Transverse colon (tissue), 4 donors: Measurements from ENCODE around the gene AIFM2. TPM values are rescaled to one million over a fixed set of nuclear protein-coding genes. Genes with fewer than 3 reads are reported as not detected.

Source experiments
- DNase-seq: peaks from one replicate; pipeline ENCODE4 v3.0.0-alpha.2; 2019
- H3K27ac ChIP-seq, 4 donors: fragments of 200-600 bp; sonication (generic); 2 replicates each; pipeline ENCODE4 v1.5.1; 2016 to 2018; ENCODE audit warnings: inconsistent platforms in 4 of 4
- H3K27me3 ChIP-seq: fragments of 200-600 bp; sonication (generic); 2 replicates; pipeline ENCODE4 v1.5.1; 2017; ENCODE audit warnings: inconsistent platforms
- H3K36me3 ChIP-seq, 4 donors: fragments of 200-600 bp; sonication (generic); 2 replicates each; pipeline ENCODE4 v1.5.1; 2017 to 2019; ENCODE audit warnings: inconsistent platforms in 4 of 4
- H3K4me1 ChIP-seq, 4 donors: fragments of 200-600 bp; sonication (generic); 2 replicates each; pipeline ENCODE4 v1.5.1; 2017 to 2020; ENCODE audit warnings: inconsistent platforms in 4 of 4
- H3K4me3 ChIP-seq, 4 donors: fragments of 200-600 bp; sonication (generic); 1 replicate in 1 of 4; 2 replicates in 3 of 4; pipeline versions ENCODE4 v1.5.1 to v1.6.1; 2017 to 2019; ENCODE audit warnings: inconsistent platforms in 4 of 4
- H3K9me3 ChIP-seq, 2 donors: fragments of 200-600 bp; sonication (generic); 2 replicates each; pipeline ENCODE4 v1.5.1; 2017 to 2019; ENCODE audit warnings: inconsistent platforms in 2 of 2
- EP300 ChIP-seq: sonication (generic); formaldehyde crosslinking; IDR thresholded peaks from one replicate; pipeline ENCODE4 v1.6.1; 2017; ENCODE audit warnings: antibody characterized with exemption, low read depth
- POLR2A ChIP-seq: fragments of 450-650 bp; IDR thresholded peaks from one replicate; pipeline ENCODE4 v1.6.1; 2016; ENCODE audit warnings: antibody characterized with exemption, mild to moderate bottlenecking, moderate library complexity
- POLR2AphosphoS5 ChIP-seq, 3 donors: sonication (generic); formaldehyde crosslinking; IDR thresholded peaks; one replicate each; pipeline ENCODE4 v1.6.1; 2016; ENCODE audit warnings: antibody characterized with exemption in 3 of 3
- WGBS, 2 donors: methylation state at CpG; one replicate each; pipeline ENCODE4 v1.1.5; 2018; ENCODE audit warnings: low coverage in 1 of 2; 5-methylcytosine and 5-hydroxymethylcytosine counted together
- in situ Hi-C, 4 donors: fragments of 200-750 bp; cut with MboI; loops; one replicate each; pipeline versions ENCODE4 v1.15.0 to v1.15.1; 2017; ENCODE audit warnings: low sequenced_read_pairs in 3 of 4, low pct_ligation_motif_present in 1 of 4, low pct_unique_long_range_greater_than_20kb in 1 of 4
- intact Hi-C: fragments of 100-400 bp; cut with DNase I; formaldehyde crosslinking; loops from one replicate; pipeline ENCODE4 v1.15.1; 2023; ENCODE audit warnings: low total_unique reads
- total RNA-seq, 4 donors: library from RNA; depleted of rRNA; stranded (reverse); fragments of >200 nt; gene quantifications; one replicate each; pipeline ENCODE4 v1.1.0, GENCODE V29; 2016
- TF ChIP-seq, protein P1 (sequence below), 5 experiments: fragments of 200-600 bp in 3 of 5; fragments of 450-650 bp in 2 of 5; sonication (generic) in 3 of 5; IDR thresholded peaks; 1 replicate in 2 of 5; 2 replicates in 3 of 5; pipeline ENCODE4 v1.5.1; 2016 to 2017; ENCODE audit warnings: antibody characterized with exemption in 5 of 5, inconsistent platforms in 3 of 5, mild to moderate bottlenecking in 2 of 5, moderate library complexity in 1 of 5

Gene AIFM2
- total RNA-seq, 4 donors from 2014 or later = 3.8 to 27.0 (median 23.9) TPM

DNA sequence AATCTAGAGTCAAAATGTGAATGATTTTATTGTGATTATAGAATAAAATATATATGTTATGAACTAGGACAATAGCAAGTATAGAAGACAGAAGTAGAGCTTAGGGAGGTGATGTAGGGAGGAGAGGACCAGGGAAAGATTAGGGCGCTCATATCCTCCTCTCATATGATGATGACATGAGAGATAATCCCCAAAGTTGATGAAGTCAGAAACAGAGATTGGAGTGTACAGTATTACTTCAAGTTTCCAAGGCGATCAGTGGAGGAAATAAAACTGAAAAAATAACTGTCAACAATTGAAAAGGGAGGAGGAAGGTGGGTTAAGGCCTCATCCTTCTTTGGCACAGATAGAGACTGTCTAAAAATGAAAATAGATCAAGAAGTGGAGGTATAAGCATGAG, 65.0 kb downstream of the AIFM2 start:
- Histone ChIP-seq H3K4me3 (no peak overlapping the region), H3K27ac (no peak overlapping the region), H3K36me3 (no peaks in the 10 kb centered on the region), H3K4me1 (no peaks in the 10 kb centered on the region), H3K9me3 (no peaks in the 10 kb centered on the region), H3K27me3 (no peaks in the 10 kb centered on the region)
- 71 to 85% methylated on average over 2 of the region's 2 CpGs for WGBS, 2 donors
- intact Hi-C loops = no loop called here
- TF ChIP-seq POLR2A (no peak), POLR2AphosphoS5 (IDR thresholded peaks at IDR 0.05) (no peak), EP300 (no peak)
- TF ChIP-seq, protein P1, sequence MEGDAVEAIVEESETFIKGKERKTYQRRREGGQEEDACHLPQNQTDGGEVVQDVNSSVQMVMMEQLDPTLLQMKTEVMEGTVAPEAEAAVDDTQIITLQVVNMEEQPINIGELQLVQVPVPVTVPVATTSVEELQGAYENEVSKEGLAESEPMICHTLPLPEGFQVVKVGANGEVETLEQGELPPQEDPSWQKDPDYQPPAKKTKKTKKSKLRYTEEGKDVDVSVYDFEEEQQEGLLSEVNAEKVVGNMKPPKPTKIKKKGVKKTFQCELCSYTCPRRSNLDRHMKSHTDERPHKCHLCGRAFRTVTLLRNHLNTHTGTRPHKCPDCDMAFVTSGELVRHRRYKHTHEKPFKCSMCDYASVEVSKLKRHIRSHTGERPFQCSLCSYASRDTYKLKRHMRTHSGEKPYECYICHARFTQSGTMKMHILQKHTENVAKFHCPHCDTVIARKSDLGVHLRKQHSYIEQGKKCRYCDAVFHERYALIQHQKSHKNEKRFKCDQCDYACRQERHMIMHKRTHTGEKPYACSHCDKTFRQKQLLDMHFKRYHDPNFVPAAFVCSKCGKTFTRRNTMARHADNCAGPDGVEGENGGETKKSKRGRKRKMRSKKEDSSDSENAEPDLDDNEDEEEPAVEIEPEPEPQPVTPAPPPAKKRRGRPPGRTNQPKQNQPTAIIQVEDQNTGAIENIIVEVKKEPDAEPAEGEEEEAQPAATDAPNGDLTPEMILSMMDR (IDR thresholded peaks at IDR 0.05) = no peak
- no peak for DNase-seq
- in situ Hi-C loops = no loop called here

DNA sequence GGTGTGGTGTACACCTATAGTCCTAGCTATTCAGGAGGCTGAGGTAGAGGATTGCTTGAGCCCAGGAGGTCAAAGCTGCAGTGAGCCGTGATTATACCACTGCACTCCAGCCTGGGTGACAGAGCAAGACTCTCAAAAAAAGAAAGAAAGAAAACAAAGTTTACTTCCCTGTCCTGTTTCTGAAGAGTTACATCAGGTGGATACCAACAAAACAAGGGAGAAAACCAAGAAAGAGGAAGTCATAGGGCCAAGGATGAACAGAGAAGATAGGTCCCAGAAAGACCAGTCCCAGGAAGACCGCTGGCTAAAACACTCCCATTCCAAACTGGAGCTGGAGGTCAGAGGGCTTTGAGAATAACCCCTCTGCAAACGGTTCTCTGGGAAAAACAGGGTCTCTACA, 66.4 kb downstream of the AIFM2 start:
- intact Hi-C loops (no loop called here), in situ Hi-C loops (no loop called here)
- Histone ChIP-seq H3K27ac (no peak overlapping the region), H3K27me3 (no peaks in the 10 kb centered on the region), H3K4me3 (no peak overlapping the region), H3K4me1 (no peaks in the 10 kb centered on the region), H3K36me3 (no peaks in the 10 kb centered on the region), H3K9me3 (no peaks in the 10 kb centered on the region)
- WGBS, 2 donors = 90 to 93% methylated on average over 3 of the region's 3 CpGs
- no peak for TF ChIP-seq POLR2AphosphoS5 (IDR thresholded peaks at IDR 0.05)
- DNase-seq = no peak

DNA sequence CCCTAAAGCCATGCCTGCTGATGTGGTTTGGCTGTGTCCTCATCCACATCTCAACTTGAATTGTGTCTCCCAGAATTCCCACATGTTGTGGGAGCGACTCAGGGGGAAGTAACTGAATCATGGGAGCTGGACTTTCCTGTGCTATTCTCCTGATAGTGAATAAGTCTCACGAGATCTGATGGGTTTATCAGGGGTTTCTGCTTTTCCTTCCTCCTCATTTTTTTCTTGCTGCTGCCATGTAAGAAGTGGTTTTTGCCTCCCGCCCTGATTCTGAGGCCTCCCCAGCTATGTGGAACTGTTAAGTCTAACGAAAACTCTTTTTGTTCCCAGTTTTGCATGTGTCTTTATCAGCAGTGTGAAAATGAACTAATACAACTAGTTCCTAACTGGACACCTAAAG, 68.1 kb downstream of the AIFM2 start:
- Histone ChIP-seq H3K4me3 (no peak overlapping the region), H3K9me3 (no peaks in the 10 kb centered on the region), H3K27ac (no peak overlapping the region), H3K36me3 (no peaks in the 10 kb centered on the region), H3K4me1 (no peaks in the 10 kb centered on the region), H3K27me3 (no peaks in the 10 kb centered on the region)
- TF ChIP-seq POLR2AphosphoS5 (IDR thresholded peaks at IDR 0.05) (no peak), POLR2A (no peak), EP300 (no peak)
- TF ChIP-seq, protein P1 (IDR thresholded peaks at IDR 0.05) = no peak
- intact Hi-C loops (no loop called here), in situ Hi-C loops (no loop called here)
- 82 to 83% methylated on average over 4 of the region's 4 CpGs for WGBS, 2 donors
- no peak for DNase-seq

DNA sequence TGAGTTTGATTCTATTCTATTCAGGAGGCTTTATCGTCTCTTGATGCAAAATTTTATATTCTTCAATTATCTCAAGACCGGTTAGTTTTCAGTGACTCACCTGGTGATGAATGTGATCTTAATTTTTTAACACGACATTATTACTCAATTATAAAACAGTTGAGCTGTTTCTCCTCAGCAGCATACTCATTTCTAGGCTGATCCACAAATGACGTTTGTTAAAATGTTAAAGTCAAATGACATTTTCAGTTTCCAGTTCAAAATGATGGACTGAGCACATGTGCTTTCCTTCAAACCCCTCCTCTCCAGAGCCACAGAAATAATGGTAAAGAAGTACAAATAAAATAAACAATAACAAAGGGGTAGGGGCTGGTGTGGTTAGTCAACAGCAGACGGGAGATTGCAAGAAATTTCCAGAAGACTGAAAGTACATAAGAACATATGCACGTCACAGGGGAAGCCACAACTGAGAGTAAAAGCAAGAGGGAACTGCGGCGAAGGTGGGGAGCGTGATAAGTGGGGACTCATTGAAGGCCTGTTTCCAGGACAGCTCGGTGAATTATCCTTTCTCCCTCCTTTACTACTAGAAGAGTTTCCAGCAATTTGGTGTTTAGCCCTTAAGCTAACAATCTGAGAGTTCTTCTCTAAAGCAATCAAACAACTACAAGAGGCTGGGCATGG, 69.1 kb downstream of the AIFM2 start:
- DNase-seq = no peak
- TF ChIP-seq POLR2A (no peak), POLR2AphosphoS5 (IDR thresholded peaks at IDR 0.05) (no peak), EP300 (no peak)
- TF ChIP-seq, protein P1 (IDR thresholded peaks at IDR 0.05) = no peak
- H3K36me3 ChIP-seq = no peaks in the 10 kb centered on the region
- intact Hi-C loops = no loop called here
- no peaks in the 10 kb centered on the region for H3K9me3 ChIP-seq
- WGBS, 2 donors = 74 to 75% methylated on average over 4 to 10 of the region's 10 CpGs
- H3K27me3 ChIP-seq = no peaks in the 10 kb centered on the region
- in situ Hi-C loops = no loop called here
- H3K27ac ChIP-seq = no peak overlapping the region
- no peaks in the 10 kb centered on the region for H3K4me1 ChIP-seq
- no peak overlapping the region for H3K4me3 ChIP-seq

Other genes starting within 250 kb of the AIFM2 start
- 1 to 10 TPM; 1.6 to 8.6 (median 7.8) TPM for gene MACROH2A2, start 80.0 kb downstream of the AIFM2 start, total RNA-seq
- gene TYSND1, start 13.9 kb upstream of the AIFM2 start, total RNA-seq = 10 to 100 TPM; 18.6 to 48.8 (median 21.9) TPM
- gene SAR1A, start 37.7 kb upstream of the AIFM2 start, total RNA-seq = 10 to 100 TPM; 35.2 to 93.9 (median 51.3) TPM
- 100 to 1,000 TPM in 2 of 4 donors, 10 to 100 TPM in 2; 14.1 to 113 (median 98.4) TPM for gene PPA1, start 100.6 kb upstream of the AIFM2 start, total RNA-seq
- under 1 TPM in 1 of 4 donors, not detected in 3; 0.16 TPM for gene NPFFR1, start 151.2 kb upstream of the AIFM2 start, total RNA-seq
- 10 to 100 TPM in 1 of 4 donors, 1 to 10 TPM in 3; 2.8 to 10.5 (median 5.9) TPM for gene LRRC20, start 249.8 kb upstream of the AIFM2 start, total RNA-seq